Measurements from ENCODE around the gene CLSTN1. TPM values are rescaled to one million over a fixed set of nuclear protein-coding genes. Genes with fewer than 3 reads are reported as not detected.

The CLSTN1 gene
- total and polyA plus RNA-seq, 2 of the 8 experiments (the other 6 are each of a cell fraction or from before 2014, with no cell fraction given) = 34.2 to 97.4 TPM

- H4K20me1 ChIP-seq (replicated peaks in 1 of 2; ENCODE audit: control insufficient read depth in 1 of 2, insufficient read depth in 2 of 2, low read length in 2 of 2) = peaks cover 0 to 3% of the 10 kb centered on the region in 2 experiments
- no peak overlapping the region for H3K27ac ChIP-seq (ENCODE audit: low read depth, low read length)
- FAIRE-seq = no peak
- no peak overlapping the region for H2BK15ac ChIP-seq (ENCODE audit: low read length)
- no peak overlapping the region for H3K23ac ChIP-seq (ENCODE audit: insufficient read length)
- no peak overlapping the region for H3K9ac ChIP-seq (replicated peaks in 1 of 4; ENCODE audit: extremely low read depth in 1 of 4, low read depth in 3 of 4, low read length in 3 of 4)
- H2AK5ac ChIP-seq (ENCODE audit: low read depth, low read length) = no peak overlapping the region
- no peaks in the 10 kb centered on the region for H3K9me3 ChIP-seq (ENCODE audit: insufficient read depth in 2 of 2, low read depth in 1 of 2, low read length in 1 of 2)
- no peak for DNase-seq (ENCODE audit: low read depth in 1 of 2, low spot score in 2 of 2)
- no peak overlapping the region for H2BK5ac ChIP-seq (ENCODE audit: low read depth, low read length)
- no peak overlapping the region for H3K4me2 ChIP-seq (ENCODE audit: insufficient read depth in 1 of 2, low read depth in 2 of 2, low read length in 2 of 2)
- H3K36me3 ChIP-seq (ENCODE audit: control insufficient read depth in 2 of 4, insufficient read depth in 4 of 4, low read length in 3 of 4) = peaks cover 0 to 3% (median 0%) of the 10 kb centered on the region in 4 experiments; a peak in 2 of 8 replicates
- H3K4me1 ChIP-seq (replicated peaks in 1 of 4; ENCODE audit: control insufficient read depth in 3 of 4, insufficient read depth in 4 of 4, low read length in 3 of 4) = peaks cover 3 to 11% (median 8%) of the 10 kb centered on the region in 4 experiments
- H3K18ac ChIP-seq (ENCODE audit: extremely low read depth, low read length) = no peak overlapping the region
- H3K4me3 ChIP-seq (ENCODE audit: extremely low read depth in 1 of 4, insufficient read depth in 2 of 4, low read depth in 3 of 4, low read length in 4 of 4) = no peak overlapping the region
- H4K8ac ChIP-seq (ENCODE audit: extremely low read depth, insufficient read depth, low read length) = no peak overlapping the region
- WGBS, 2 experiments (ENCODE audit: extremely low coverage in 1 of 2, insufficient coverage in 1 of 2, insufficient read length in 1 of 2, insufficient replicate concordance in 2 of 2, low coverage in 1 of 2, low lambda C conversion rate in 2 of 2, missing lambda C conversion rate in 1 of 2) = 85% methylated on average over 4 of the region's 4 CpGs; no CpG with 5 or more reads in 1 of the 2 experiments
- no peak overlapping the region for H2AFZ ChIP-seq (ENCODE audit: low read length)
- POLR2A ChIA-PET (ENCODE audit: partially characterized antibody) = no interaction called here
- H3K27me3 ChIP-seq (replicated peaks in 1 of 4; ENCODE audit: control insufficient read depth in 3 of 4, extremely low read depth in 1 of 4, insufficient read depth in 3 of 4, low read length in 3 of 4) = no peaks in the 10 kb centered on the region
- H2BK120ac ChIP-seq (replicated peaks; ENCODE audit: low read depth, low read length) = no peak overlapping the region
- no peak overlapping the region for H2BK20ac ChIP-seq (ENCODE audit: low read length)
- no peak overlapping the region for H3K4ac ChIP-seq (replicated peaks; ENCODE audit: insufficient read length, low read depth, low read length)
- H4K5ac ChIP-seq (ENCODE audit: insufficient read length, low read depth, low read length) = no peak overlapping the region
- H3K23me2 ChIP-seq (ENCODE audit: low read depth, low read length) = no peaks in the 10 kb centered on the region
- no peak overlapping the region for H3K56ac ChIP-seq (replicated peaks; ENCODE audit: insufficient read length, low read depth, low read length)
- H4K91ac ChIP-seq (replicated peaks; ENCODE audit: insufficient read length, low read length) = no peak overlapping the region
- no peaks in the 10 kb centered on the region for H3K79me2 ChIP-seq (ENCODE audit: control insufficient read depth in 1 of 2, insufficient read depth in 2 of 2, low read length in 2 of 2)
- CTCF ChIA-PET (ENCODE audit: partially characterized antibody) = interaction anchor here (0.6 to 8.0 kb wide), 8 partner anchors 8 to 224 kb away, joined by 3 to 63 read pairs (median 4); partner anchors contain the start of genes LZIC and NMNAT1
- no peaks in the 10 kb centered on the region for H3K79me1 ChIP-seq (ENCODE audit: low read depth, low read length)
- no peak overlapping the region for H2BK12ac ChIP-seq (ENCODE audit: low read depth, low read length)
- no peak overlapping the region for H3K14ac ChIP-seq (ENCODE audit: insufficient read length)
- no peak for TF ChIP-seq ATF2 (IDR thresholded peaks at IDR 0.05; ENCODE audit: low read length)
- TF ChIP-seq SIRT6 (IDR thresholded peaks at IDR 0.05; ENCODE audit: low read length) = no peak
- no peak for TF ChIP-seq BRCA1 (IDR thresholded peaks at IDR 0.05; ENCODE audit: low read depth, low read length)
- TF ChIP-seq SP2 (IDR thresholded peaks at IDR 0.05; ENCODE audit: low read length) = no peak
- no peak for TF ChIP-seq SIN3A (conservative IDR thresholded peaks at IDR 0.05 in 1 of 2, IDR thresholded peaks at IDR 0.05 in 1 of 2; ENCODE audit: low read depth in 1 of 2, low read length in 2 of 2)
- no peak for TF ChIP-seq RAD21 (IDR thresholded peaks at IDR 0.05 in 1 of 2, conservative IDR thresholded peaks at IDR 0.05 in 1 of 2; ENCODE audit: low read depth in 2 of 2, low read length in 2 of 2)
- no peak for TF ChIP-seq SUZ12 (IDR thresholded peaks at IDR 0.05; ENCODE audit: low read length)
- no peak for TF ChIP-seq EZH2 (IDR thresholded peaks at IDR 0.05; ENCODE audit: low read depth, low read length, severe bottlenecking)
- TF ChIP-seq TBP (IDR thresholded peaks at IDR 0.05; ENCODE audit: low read depth, low read length) = no peak
- no peak for TF ChIP-seq ATF3 (IDR thresholded peaks at IDR 0.05; ENCODE audit: insufficient read depth, low read depth, low read length)
Observed at GRCh38 chr1:9853249-9853595, 29.5 kb upstream of the CLSTN1 start.

All from H1 (cell line).